Measurements from ENCODE around the gene NECAB3. TPM values are rescaled to one million over a fixed set of nuclear protein-coding genes. Genes with fewer than 3 reads are reported as not detected.

Gene NECAB3
- total RNA-seq, 1 donor from 2014 or later, result 26.9 TPM

- no peak for DNase-seq (ENCODE audit: low read depth)
- TF ChIP-seq CTCF (conservative IDR thresholded peaks at IDR 0.05; ENCODE audit: low read depth, low read length), result no peak
- no peak overlapping the region for H3K4me3 ChIP-seq (ENCODE audit: low read depth, low read length)
Observed at GRCh38 chr20:33711446-33711738, 37.2 kb upstream of the NECAB3 start.

- H3K4me3 ChIP-seq (ENCODE audit: low read depth, low read length), result no peak overlapping the region
- no peak for TF ChIP-seq CTCF (conservative IDR thresholded peaks at IDR 0.05; ENCODE audit: low read depth, low read length)
- no peak for DNase-seq (ENCODE audit: low read depth)
Observed at GRCh38 chr20:33710681-33711445, 36.6 kb upstream of the NECAB3 start.

- no peak for DNase-seq (ENCODE audit: low read depth)
- TF ChIP-seq CTCF (conservative IDR thresholded peaks at IDR 0.05; ENCODE audit: low read depth, low read length), result no peak
- H3K4me3 ChIP-seq (ENCODE audit: low read depth, low read length), result no peak overlapping the region
Observed at GRCh38 chr20:33709905-33710541, 35.8 kb upstream of the NECAB3 start.

GRCh38 chr20:33709398-33709797, 35.2 kb upstream of the NECAB3 start:
- no peak for DNase-seq (ENCODE audit: low read depth)
- no peak for TF ChIP-seq CTCF (conservative IDR thresholded peaks at IDR 0.05; ENCODE audit: low read depth, low read length)
- no peak overlapping the region for H3K4me3 ChIP-seq (ENCODE audit: low read depth, low read length)

- no peak overlapping the region for H3K4me3 ChIP-seq (ENCODE audit: low read depth, low read length)
- no peak for DNase-seq (ENCODE audit: low read depth)
- TF ChIP-seq CTCF (conservative IDR thresholded peaks at IDR 0.05; ENCODE audit: low read depth, low read length), result no peak
Observed at GRCh38 chr20:33707668-33708067, 33.4 kb upstream of the NECAB3 start.

GRCh38 chr20:33704197-33704924, 30.1 kb upstream of the NECAB3 start:
- H3K4me3 ChIP-seq (ENCODE audit: low read depth, low read length), result no peak overlapping the region
- TF ChIP-seq CTCF (conservative IDR thresholded peaks at IDR 0.05; ENCODE audit: low read depth, low read length), result no peak
- DNase-seq (ENCODE audit: low read depth), result no peak

Measured in epithelial cell of proximal tubule (primary cell).